IMR-90 (cell line): Measurements from ENCODE around the gene SNAP29. TPM values are rescaled to one million over a fixed set of nuclear protein-coding genes. Genes with fewer than 3 reads are reported as not detected.

Experiments
- ATAC-seq: fragments of 200-7000 bp; cut with Tn5 transposase; 2 replicates; pipeline ENCODE4 v1.9.1; 2020; ENCODE audit warnings: low read depth, mild to moderate bottlenecking, moderate library complexity
- BruUV-seq: library from RNA; stranded (reverse); fragments of 400-500 nt; replicated peaks from 2 replicates; lab custom pipeline; 2021; lab: Mats Ljungman, UMichigan
- CTCF ChIA-PET: fragments of 300-600 bp; formaldehyde crosslinking; extraction: SDS; loops from one replicate; lab custom pipeline; 2021; ENCODE audit warnings: antibody characterized with exemption; lab: Yijun Ruan, JAX
- POLR2A ChIA-PET: fragments of 300-600 bp; sonication (Branson Sonifier 250); formaldehyde crosslinking; loops from one replicate; lab custom pipeline; 2022; ENCODE audit warnings: antibody characterized with exemption; ENCODE audit not compliant: unreplicated experiment; lab: Charles Lee
- DNase-seq: peaks from one replicate; pipeline ENCODE4 v3.0.0; 2013
- H2AFZ ChIP-seq: replicated peaks from 2 replicates; pipeline ENCODE3; 2013; ENCODE audit warnings: low read length, mild to moderate bottlenecking; ENCODE audit not compliant: poor library complexity
- H2AK5ac ChIP-seq: 2 replicates; pipeline ENCODE4 v1.6.1; 2013; ENCODE audit warnings: low read depth, low read length, inconsistent platforms
- H2AK9ac ChIP-seq: replicated peaks from 2 replicates; pipeline ENCODE3; 2013; ENCODE audit warnings: mild to moderate bottlenecking, low read depth, low read length, moderate library complexity; ENCODE audit not compliant: poor library complexity
- H2BK120ac ChIP-seq: 2 replicates; pipeline ENCODE4 v1.6.1; 2013; ENCODE audit warnings: low read depth, low read length, inconsistent platforms
- H2BK15ac ChIP-seq: 3 replicates; pipeline ENCODE4 v1.6.1; 2013; ENCODE audit warnings: low read depth, low read length, inconsistent platforms
- H2BK20ac ChIP-seq: 2 replicates; pipeline ENCODE4 v1.6.1; 2013; ENCODE audit warnings: low read depth, mild to moderate bottlenecking, inconsistent platforms, low read length, moderate library complexity
- H2BK5ac ChIP-seq: 2 replicates; pipeline ENCODE4 v1.6.1; 2013; ENCODE audit warnings: mild to moderate bottlenecking, low read depth, low read length, inconsistent platforms; ENCODE audit not compliant: poor library complexity, severe bottlenecking
- H3K14ac ChIP-seq: replicated peaks from 2 replicates; pipeline ENCODE4 v1.6.1; 2013; ENCODE audit warnings: low read depth, low read length, inconsistent platforms
- H3K18ac ChIP-seq: 2 replicates; pipeline ENCODE4 v1.6.1; 2013; ENCODE audit warnings: low read depth, low read length, control low read depth
- H3K23ac ChIP-seq: 2 replicates; pipeline ENCODE4 v1.6.1; 2013; ENCODE audit warnings: low read depth, low read length, inconsistent platforms
- H3K27ac ChIP-seq: 2 replicates; pipeline ENCODE4 v1.5.1; 2013; ENCODE audit warnings: mild to moderate bottlenecking, control low read depth, low read length; ENCODE audit not compliant: insufficient read depth
- H3K27me3 ChIP-seq: 2 replicates; pipeline ENCODE4 v1.6.1; 2013; ENCODE audit warnings: low read length; ENCODE audit not compliant: control insufficient read depth, insufficient read depth
- H3K36me3 ChIP-seq: 2 replicates; pipeline ENCODE4 v1.6.1; 2013; ENCODE audit warnings: low read length, mixed read lengths; ENCODE audit not compliant: control insufficient read depth, insufficient read depth
- H3K4ac ChIP-seq: 2 replicates; pipeline ENCODE4 v1.6.1; 2013; ENCODE audit warnings: low read depth, low read length, inconsistent platforms
- H3K4me1 ChIP-seq: 2 replicates; pipeline ENCODE4 v1.6.1; 2013; ENCODE audit warnings: low read length, mixed read lengths; ENCODE audit not compliant: control insufficient read depth, insufficient read depth
- H3K4me2 ChIP-seq: 2 replicates; pipeline ENCODE4 v1.6.1; 2013; ENCODE audit warnings: low read depth, mild to moderate bottlenecking, control low read depth, low read length, moderate library complexity
- H3K4me3 ChIP-seq: 2 replicates; pipeline ENCODE4 v1.5.1; 2013; ENCODE audit warnings: low read depth, mild to moderate bottlenecking, control low read depth, low read length, moderate library complexity; ENCODE audit not compliant: insufficient read depth
- H3K56ac ChIP-seq: 2 replicates; pipeline ENCODE4 v1.6.1; 2013; ENCODE audit warnings: low read length, inconsistent platforms; ENCODE audit not compliant: insufficient read depth; ENCODE audit errors: extremely low read depth
- H3K79me1 ChIP-seq, 2 experiments: 2 replicates each; pipeline ENCODE4 v1.6.1; 2013; ENCODE audit warnings: low read length in 2 of 2, inconsistent platforms in 1 of 2, low read depth in 1 of 2
- H3K9ac ChIP-seq: 2 replicates; pipeline ENCODE4 v1.6.1; 2013; ENCODE audit warnings: low read depth, low read length, control low read depth
- H3K9me1 ChIP-seq: 2 replicates; pipeline ENCODE4 v1.6.1; 2013; ENCODE audit warnings: low read length, inconsistent platforms; ENCODE audit not compliant: insufficient read depth
- H3K9me3 ChIP-seq: 2 replicates; pipeline ENCODE4 v1.6.1; 2013; ENCODE audit warnings: low read length; ENCODE audit not compliant: control insufficient read depth, insufficient read depth
- H4K20me1 ChIP-seq: 2 replicates; pipeline ENCODE4 v1.6.1; 2013; ENCODE audit warnings: low read length, inconsistent platforms; ENCODE audit not compliant: insufficient read depth
- H4K5ac ChIP-seq: 2 replicates; pipeline ENCODE4 v1.6.1; 2013; ENCODE audit warnings: mild to moderate bottlenecking, low read depth, low read length, control low read depth
- H4K8ac ChIP-seq, 2 experiments: 2 replicates each; pipeline ENCODE4 v1.6.1; 2013; ENCODE audit warnings: low read depth in 2 of 2, low read length in 2 of 2, control low read depth in 1 of 2, inconsistent platforms in 1 of 2
- H4K91ac ChIP-seq: 2 replicates; pipeline ENCODE4 v1.6.1; 2013; ENCODE audit warnings: low read depth, low read length, inconsistent platforms; ENCODE audit not compliant: insufficient read depth
- CTCF ChIP-seq: conservative IDR thresholded peaks from 2 replicates; pipeline ENCODE4 v1.5.1; 2012; ENCODE audit warnings: mild to moderate bottlenecking, low read depth, low read length, improper control_type of control experiment
- MAZ ChIP-seq: IDR thresholded peaks from 2 replicates; pipeline ENCODE4 v1.6.1; 2012; ENCODE audit warnings: low read depth, mild to moderate bottlenecking, low read length, improper control_type of control experiment, moderate library complexity, borderline replicate concordance
- MXI1 ChIP-seq: IDR thresholded peaks from 2 replicates; pipeline ENCODE4 v1.6.1; 2012; ENCODE audit warnings: low read depth, mild to moderate bottlenecking, low read length, moderate library complexity, borderline replicate concordance
- NFE2L2 ChIP-seq: fragments of 150-350 bp; IDR thresholded peaks from 2 replicates; pipeline ENCODE4 v1.6.1; 2016; ENCODE audit warnings: low read depth, mild to moderate bottlenecking, low read length
- RFX5 ChIP-seq: IDR thresholded peaks from 2 replicates; pipeline ENCODE4 v1.8.0; 2012; ENCODE audit warnings: low read depth, mild to moderate bottlenecking, low read length, moderate library complexity
- SMC3 ChIP-seq: fragments of 150-350 bp; IDR thresholded peaks from 2 replicates; pipeline ENCODE4 v1.6.1; 2016; ENCODE audit warnings: low read depth, mild to moderate bottlenecking, antibody characterized with exemption, low read length, moderate library complexity
- WGBS, 2 experiments: methylation state at CpG; one replicate each; pipeline versions ENCODE4 v1.1.5 to v1.1.7; 2013; ENCODE audit warnings: missing lambda C conversion rate in 2 of 2; ENCODE audit not compliant: insufficient read length in 1 of 2; ENCODE audit errors: extremely low coverage in 2 of 2; 5-methylcytosine and 5-hydroxymethylcytosine counted together
- dilution Hi-C: fragments of 300-500 bp; cut with HindIII; formaldehyde crosslinking; loops from one replicate; pipeline ENCODE4 v1.14.3; 2018; ENCODE audit warnings: low sequenced_read_pairs; ENCODE audit not compliant: unreplicated experiment
- in situ Hi-C: fragments of 300-500 bp; cut with MboI; formaldehyde crosslinking; loops from 3 replicates; pipeline ENCODE4 v1.14.3; 2019; ENCODE audit warnings: low sequenced_read_pairs, inconsistent platforms, mixed read lengths
- intact Hi-C: fragments of 100-400 bp; cut with micrococcal nuclease; formaldehyde crosslinking; loops from 2 replicates; pipeline ENCODE4 v1.10.0; 2022
- polyA plus RNA-seq, 3 experiments: library from polyadenylated mRNA; depleted of rRNA; stranded (reverse); fragments of >200 nt; gene quantifications; 2 replicates each; pipeline ENCODE4 v1.2.3, GENCODE V29; 2012; ENCODE audit warnings: low replicate concordance in 1 of 3
- total RNA-seq: library from RNA; depleted of rRNA; stranded (reverse); fragments of >200 nt; gene quantifications from 2 replicates; pipeline ENCODE4 v1.2.3, GENCODE V29; 2012
- TF ChIP-seq, protein P1 (sequence below): fragments of 150-350 bp; IDR thresholded peaks from 2 replicates; pipeline ENCODE4 v1.6.1; 2017; ENCODE audit warnings: mild to moderate bottlenecking, antibody characterized with exemption, low read length, low read depth

The SNAP29 gene
- total and polyA plus RNA-seq, 2 of the 4 experiments (the other 2 are of a cell fraction) = 10.6 to 29.5 TPM

- Histone ChIP-seq H2BK15ac (peak overlapping the region; percentile 2; the same call in 1 of the 3 replicates), H2BK5ac (peak overlapping the region; percentile 46), H3K4me2 (peak overlapping the region; percentile 31), H2BK20ac (no peak overlapping the region), H4K20me1 (peaks cover 20% of the 10 kb centered on the region), H3K4ac (peak overlapping the region; percentile 52), H3K4me3 (no peak overlapping the region), H3K9me1 (peaks cover 45% of the 10 kb centered on the region), H2AK9ac (peak overlapping the region; percentile 79), H3K36me3 (peaks cover 17% of the 10 kb centered on the region), H3K27ac (peak overlapping the region; percentile 88), H3K9me3 (no peaks in the 10 kb centered on the region), H3K14ac (peak overlapping the region; percentile 74), H3K9ac (peak overlapping the region; percentile 28; the same call in 1 of the 2 replicates), H3K18ac (peak overlapping the region; percentile 81), H3K79me1 (peaks cover 39 to 66% of the 10 kb centered on the region in 2 experiments), H2AFZ (peak overlapping the region; percentile 13), H4K91ac (peak overlapping the region; percentile 44; the same call in 1 of the 2 replicates), H3K27me3 (no peaks in the 10 kb centered on the region), H2AK5ac (peak overlapping the region; percentile 88), H4K8ac (peak overlapping the region in 1 of 2 experiments; percentile 26; a peak in 1 of 4 replicates), H3K56ac (no peak overlapping the region; the same call in 1 of the 2 replicates), H3K4me1 (peaks cover 25% of the 10 kb centered on the region), H4K5ac (peak overlapping the region; percentile 48), H3K23ac (peak overlapping the region; percentile 67; the same call in 1 of the 2 replicates), H2BK120ac (0 out of 2 replicates have a peak overlapping the region, but pooled peaks have one; percentile 4)
- ATAC-seq (peak; percentile 77), DNase-seq (peak; percentile 58)
- dilution Hi-C loops = no loop called here
- 21% methylated on average over 4 of the region's 7 CpGs; no CpG with 5 or more reads in 1 of the 2 experiments for WGBS, 2 experiments
- CTCF ChIA-PET = interaction anchor here (1.4 to 2.3 kb wide), 2 partner anchors 17 to 64 kb away, joined by 4 to 14 read pairs; no protein-coding TSS in a partner anchor
- in situ Hi-C loops = no loop called here
- BruUV-seq = no TSS peak
- POLR2A ChIA-PET = interaction anchor here (0.6 kb wide), 1 partner anchor 807 kb away, joined by 3 read pairs; no protein-coding TSS in a partner anchor
- no peak for TF ChIP-seq SMC3
- no peak for TF ChIP-seq MAZ
- TF ChIP-seq MXI1 = no peak
- no peak for TF ChIP-seq CTCF
- TF ChIP-seq, protein P1, sequence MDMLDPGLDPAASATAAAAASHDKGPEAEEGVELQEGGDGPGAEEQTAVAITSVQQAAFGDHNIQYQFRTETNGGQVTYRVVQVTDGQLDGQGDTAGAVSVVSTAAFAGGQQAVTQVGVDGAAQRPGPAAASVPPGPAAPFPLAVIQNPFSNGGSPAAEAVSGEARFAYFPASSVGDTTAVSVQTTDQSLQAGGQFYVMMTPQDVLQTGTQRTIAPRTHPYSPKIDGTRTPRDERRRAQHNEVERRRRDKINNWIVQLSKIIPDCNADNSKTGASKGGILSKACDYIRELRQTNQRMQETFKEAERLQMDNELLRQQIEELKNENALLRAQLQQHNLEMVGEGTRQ = no peak
- no peak for TF ChIP-seq RFX5
- TF ChIP-seq NFE2L2 = no peak
- intact Hi-C loops = no loop called here
Observed at GRCh38 chr22:20868025-20868962, 9.5 kb downstream of the SNAP29 start.
